Endodermal cell (in vitro differentiated cells): ENCODE results near the gene CD247. TPM values are rescaled to one million over a fixed set of nuclear protein-coding genes. Genes with fewer than 3 reads are reported as not detected.

Experiments used
- DNase-seq: peaks from one replicate; pipeline ENCODE4 v3.0.0-alpha.2; 2017
- H3K27ac ChIP-seq: 2 replicates; pipeline ENCODE4 v1.5.1; 2013; ENCODE audit warnings: mild to moderate bottlenecking, low read depth, low read length, moderate library complexity
- H3K27me3 ChIP-seq: 2 replicates; pipeline ENCODE4 v1.6.1; 2013; ENCODE audit warnings: mild to moderate bottlenecking, low read length, moderate library complexity; ENCODE audit not compliant: insufficient read depth, control insufficient read depth, poor library complexity, severe bottlenecking
- H3K36me3 ChIP-seq: 2 replicates; pipeline ENCODE4 v1.7.0; 2013; ENCODE audit warnings: mild to moderate bottlenecking, low read length, moderate library complexity; ENCODE audit not compliant: control insufficient read depth, insufficient read depth
- H3K4me1 ChIP-seq: one replicate; pipeline ENCODE4 v1.7.0; 2013; ENCODE audit warnings: low read length; ENCODE audit not compliant: control insufficient read depth, insufficient read depth
- H3K4me3 ChIP-seq: 2 replicates; pipeline ENCODE4 v1.5.1; 2013; ENCODE audit warnings: mild to moderate bottlenecking, low read length, moderate library complexity
- H3K9ac ChIP-seq: 2 replicates; pipeline ENCODE4 v1.6.1; 2013; ENCODE audit warnings: mild to moderate bottlenecking, low read length, moderate library complexity; ENCODE audit not compliant: poor library complexity, severe bottlenecking; ENCODE audit errors: extremely low read depth
- H3K9me3 ChIP-seq: 2 replicates; pipeline ENCODE4 v1.6.1; 2013; ENCODE audit warnings: mild to moderate bottlenecking, low read length, moderate library complexity; ENCODE audit not compliant: control insufficient read depth
- H3K27ac Mint-ChIP-seq: 2 replicates; pipeline ENCODE4 v1.8.0; 2020; ENCODE audit warnings: mixed read lengths
- H3K27me3 Mint-ChIP-seq: 2 replicates; pipeline ENCODE4 v1.8.0; 2021; ENCODE audit warnings: mild to moderate bottlenecking, mixed read lengths; ENCODE audit not compliant: insufficient read depth
- H3K36me3 Mint-ChIP-seq: 2 replicates; pipeline ENCODE4 v1.8.0; 2020; ENCODE audit warnings: low read depth, mixed read lengths
- H3K4me1 Mint-ChIP-seq: 2 replicates; pipeline ENCODE4 v1.8.0; 2020; ENCODE audit warnings: mixed read lengths
- H3K4me3 Mint-ChIP-seq: 2 replicates; pipeline ENCODE4 v1.8.0; 2020; ENCODE audit warnings: mild to moderate bottlenecking, moderate library complexity, mixed read lengths
- H3K9me3 Mint-ChIP-seq: 2 replicates; pipeline ENCODE4 v1.8.0; 2020; ENCODE audit warnings: mild to moderate bottlenecking, mixed read lengths
- WGBS, 2 experiments: methylation state at CpG; one replicate each; pipeline versions ENCODE4 v1.1.5 to v1.1.7; 2013; ENCODE audit warnings: missing lambda C conversion rate in 2 of 2, mixed read lengths in 1 of 2; ENCODE audit not compliant: insufficient coverage in 1 of 2, insufficient read length in 1 of 2; 5-methylcytosine and 5-hydroxymethylcytosine counted together
- total RNA-seq, 2 donors: library from RNA; stranded (reverse); fragmentation: NEBNext Ultra II Directional in 1 of 2; extraction: Animal tissue kit (Norgen Biotek cat#: 25700) in 1 of 2; gene quantifications; 2 replicates in 1 of 2; 3 replicates in 1 of 2; pipeline ENCODE4 v1.2.1, GENCODE V29; 2021
- TF ChIP-seq, protein P1 (sequence below): fragments of 200-600 bp; sonication (generic); conservative IDR thresholded peaks from 2 replicates; pipeline ENCODE4 v1.5.0; 2021; ENCODE audit warnings: antibody characterized with exemption, mild to moderate bottlenecking

Gene CD247
- total RNA-seq, 2 donors from 2014 or later, result 0.46 to 0.55 TPM

DNA sequence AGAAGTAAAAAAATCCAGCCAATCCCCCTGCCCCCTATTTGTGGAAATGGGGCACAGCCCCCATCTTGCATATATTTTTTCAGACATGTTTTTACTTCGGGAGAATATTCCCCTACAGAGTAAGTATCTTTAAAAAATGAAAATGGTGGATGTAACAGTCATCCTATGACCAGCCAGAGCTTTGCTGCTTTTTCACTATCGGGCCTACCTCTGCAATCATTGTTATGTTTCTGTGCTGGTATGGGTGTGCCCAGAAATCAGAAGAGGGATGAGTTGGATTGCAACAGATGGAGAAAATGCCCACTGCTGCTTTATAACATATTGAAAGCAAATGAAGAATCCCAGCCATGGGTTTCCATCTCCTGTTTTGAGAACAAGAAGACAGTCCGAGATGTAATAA lies 2.9 kb downstream of the CD247 start:
- Histone ChIP-seq H3K36me3 (no peaks in the 10 kb centered on the region), H3K27ac (no peak overlapping the region), H3K4me1 (no peaks in the 10 kb centered on the region), H3K9ac (no peak overlapping the region), H3K27me3 (no peaks in the 10 kb centered on the region), H3K4me3 (no peak overlapping the region), H3K9me3 (no peaks in the 10 kb centered on the region)
- no peaks in the 10 kb centered on the region for H3K36me3 Mint-ChIP-seq
- no peak for DNase-seq
- 92 to 93% methylated on average over 2 to 3 of the region's 3 CpGs for WGBS, 2 experiments
- no peaks in the 10 kb centered on the region for H3K9me3 Mint-ChIP-seq
- H3K4me1 Mint-ChIP-seq, result no peaks in the 10 kb centered on the region
- H3K4me3 Mint-ChIP-seq, result no peak overlapping the region
- no peaks in the 10 kb centered on the region for H3K27me3 Mint-ChIP-seq
- TF ChIP-seq, protein P1, sequence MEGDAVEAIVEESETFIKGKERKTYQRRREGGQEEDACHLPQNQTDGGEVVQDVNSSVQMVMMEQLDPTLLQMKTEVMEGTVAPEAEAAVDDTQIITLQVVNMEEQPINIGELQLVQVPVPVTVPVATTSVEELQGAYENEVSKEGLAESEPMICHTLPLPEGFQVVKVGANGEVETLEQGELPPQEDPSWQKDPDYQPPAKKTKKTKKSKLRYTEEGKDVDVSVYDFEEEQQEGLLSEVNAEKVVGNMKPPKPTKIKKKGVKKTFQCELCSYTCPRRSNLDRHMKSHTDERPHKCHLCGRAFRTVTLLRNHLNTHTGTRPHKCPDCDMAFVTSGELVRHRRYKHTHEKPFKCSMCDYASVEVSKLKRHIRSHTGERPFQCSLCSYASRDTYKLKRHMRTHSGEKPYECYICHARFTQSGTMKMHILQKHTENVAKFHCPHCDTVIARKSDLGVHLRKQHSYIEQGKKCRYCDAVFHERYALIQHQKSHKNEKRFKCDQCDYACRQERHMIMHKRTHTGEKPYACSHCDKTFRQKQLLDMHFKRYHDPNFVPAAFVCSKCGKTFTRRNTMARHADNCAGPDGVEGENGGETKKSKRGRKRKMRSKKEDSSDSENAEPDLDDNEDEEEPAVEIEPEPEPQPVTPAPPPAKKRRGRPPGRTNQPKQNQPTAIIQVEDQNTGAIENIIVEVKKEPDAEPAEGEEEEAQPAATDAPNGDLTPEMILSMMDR, result no peak
- H3K27ac Mint-ChIP-seq, result no peak overlapping the region

DNA sequence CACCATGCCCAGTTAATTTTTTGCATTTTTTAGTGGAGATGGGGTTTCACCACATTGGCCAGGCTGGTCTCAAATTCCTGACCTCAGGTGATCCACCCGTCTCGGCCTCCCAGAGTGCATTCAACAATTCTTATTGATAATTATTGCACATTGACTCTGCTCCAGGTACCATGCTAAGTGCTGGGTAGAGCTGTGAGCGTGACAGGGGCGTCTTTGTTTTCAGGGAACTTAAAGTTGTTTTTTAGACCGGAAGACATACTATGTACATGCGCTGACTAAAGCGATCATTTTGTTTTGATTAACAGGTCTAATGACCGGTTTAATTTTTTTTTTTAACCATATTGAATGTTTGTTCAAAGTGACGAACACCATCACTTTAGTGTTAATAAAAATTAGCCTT lies 4.0 kb downstream of the CD247 start:
- 96 to 97% methylated on average over 7 to 9 of the region's 9 CpGs for WGBS, 2 experiments
- no peaks in the 10 kb centered on the region for H3K4me1 ChIP-seq
- H3K27me3 ChIP-seq, result no peaks in the 10 kb centered on the region
- no peaks in the 10 kb centered on the region for H3K36me3 ChIP-seq
- DNase-seq, result peak; percentile 16
- H3K9me3 ChIP-seq, result no peaks in the 10 kb centered on the region
- H3K9ac ChIP-seq, result no peak overlapping the region
- H3K27me3 Mint-ChIP-seq, result peaks cover 2% of the 10 kb centered on the region
- H3K4me1 Mint-ChIP-seq, result no peaks in the 10 kb centered on the region
- TF ChIP-seq, protein P1, result no peak
- H3K27ac ChIP-seq, result no peak overlapping the region
- no peak overlapping the region for H3K4me3 Mint-ChIP-seq
- H3K36me3 Mint-ChIP-seq, result no peaks in the 10 kb centered on the region
- H3K9me3 Mint-ChIP-seq, result no peaks in the 10 kb centered on the region
- no peak overlapping the region for H3K27ac Mint-ChIP-seq
- H3K4me3 ChIP-seq, result no peak overlapping the region

DNA sequence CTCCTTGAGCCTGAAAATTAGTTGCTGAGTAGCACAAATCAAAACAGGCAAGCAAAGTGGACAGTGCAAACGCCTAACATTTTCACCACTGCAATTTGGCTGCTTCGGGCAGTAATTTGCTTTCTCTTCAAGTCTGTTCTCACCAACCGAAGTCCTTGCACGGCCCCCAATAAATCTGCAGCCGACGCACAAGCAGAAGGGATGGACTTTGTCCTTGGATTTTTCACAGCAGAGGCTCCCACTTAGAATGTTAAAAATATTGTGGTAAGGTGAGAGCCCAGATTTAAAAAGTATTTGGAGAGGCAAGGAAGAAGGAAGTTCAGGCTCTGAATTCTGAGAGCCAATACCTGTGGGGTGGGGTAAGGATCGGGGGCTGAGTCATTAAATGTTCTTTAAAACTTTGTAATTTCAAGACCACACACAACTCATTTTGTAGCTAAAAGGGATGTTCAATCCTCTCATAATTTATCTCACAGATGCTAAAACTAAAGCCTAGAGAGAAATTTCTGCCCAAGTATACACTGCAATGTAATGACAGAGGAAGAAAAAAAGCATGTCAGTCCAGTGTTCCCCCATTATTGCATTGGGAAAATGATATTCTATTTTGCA lies 6.2 kb downstream of the CD247 start:
- Mint-ChIP-seq H3K9me3 (no peaks in the 10 kb centered on the region), H3K27ac (no peak overlapping the region), H3K4me1 (no peaks in the 10 kb centered on the region), H3K36me3 (no peaks in the 10 kb centered on the region), H3K4me3 (no peak overlapping the region), H3K27me3 (peaks cover 2% of the 10 kb centered on the region)
- Histone ChIP-seq H3K27ac (no peak overlapping the region), H3K27me3 (no peaks in the 10 kb centered on the region), H3K36me3 (no peaks in the 10 kb centered on the region), H3K9me3 (no peaks in the 10 kb centered on the region), H3K4me1 (no peaks in the 10 kb centered on the region), H3K4me3 (no peak overlapping the region), H3K9ac (no peak overlapping the region)
- DNase-seq, result peak; percentile 28
- TF ChIP-seq, protein P1, result no peak
- 81 to 90% methylated on average over 6 to 7 of the region's 7 CpGs for WGBS, 2 experiments
